ENCODE measurements around the gene ABL1.

Gene ABL1

GRCh38 chr9:130920762-130921299 lies 85.8 kb downstream of the ABL1 start:
- DNase-seq = no peak

GRCh38 chr9:130921300-130921988 lies 86.4 kb downstream of the ABL1 start:
- DNase-seq = no peak

- no peak for DNase-seq
Observed at GRCh38 chr9:130921989-130922892, 87.2 kb downstream of the ABL1 start.

- no peak for DNase-seq
Observed at GRCh38 chr9:130922893-130923610, 88.0 kb downstream of the ABL1 start.

- no peak for DNase-seq
Observed at GRCh38 chr9:130923611-130924447, 88.8 kb downstream of the ABL1 start.

GRCh38 chr9:130924448-130924788 lies 89.4 kb downstream of the ABL1 start:
- no peak for DNase-seq

GRCh38 chr9:130925050-130925678 lies 90.1 kb downstream of the ABL1 start:
- no peak for DNase-seq

GRCh38 chr9:130927338-130927737 lies 92.3 kb downstream of the ABL1 start:
- no peak for DNase-seq

- peak; percentile 55 for DNase-seq
Observed at GRCh38 chr9:130927995-130928900, 93.2 kb downstream of the ABL1 start.

GRCh38 chr9:130929571-130930038 lies 94.6 kb downstream of the ABL1 start:
- no peak for DNase-seq

- DNase-seq = no peak
Observed at GRCh38 chr9:130930132-130930803, 95.2 kb downstream of the ABL1 start.

GRCh38 chr9:130930804-130931349 lies 95.8 kb downstream of the ABL1 start:
- DNase-seq = no peak

GRCh38 chr9:130931508-130932254 lies 96.6 kb downstream of the ABL1 start:
- no peak for DNase-seq

- no peak for DNase-seq
Observed at GRCh38 chr9:130932255-130933079, 97.4 kb downstream of the ABL1 start.

GRCh38 chr9:130933114-130934046 lies 98.3 kb downstream of the ABL1 start:
- no peak for DNase-seq

GRCh38 chr9:130934246-130934645 lies 99.2 kb downstream of the ABL1 start:
- DNase-seq = no peak

All from NCI-H1092 (cell line).